MM.1S (cell line): ENCODE measurements around the gene NOS1.

Experiments used
- DNase-seq: peaks from one replicate; pipeline ENCODE4 v3.0.0-alpha.2; 2015
- H2AFZ ChIP-seq: fragments of 300-600 bp; sonication (generic); 2 replicates; pipeline ENCODE4 v1.6.0; 2016; ENCODE audit warnings: antibody characterized with exemption, low read length
- H3F3A ChIP-seq: fragments of 300-600 bp; sonication (generic); 2 replicates; pipeline ENCODE4 v1.6.1; 2016; ENCODE audit warnings: mild to moderate bottlenecking, antibody characterized with exemption, low read length, moderate library complexity, mixed read lengths; ENCODE audit not compliant: insufficient read depth
- H3K27ac ChIP-seq: fragments of 300-600 bp; sonication (generic); 2 replicates; pipeline ENCODE4 v1.5.1; 2016; ENCODE audit warnings: mild to moderate bottlenecking, low read length
- H3K27me3 ChIP-seq: fragments of 300-600 bp; sonication (generic); replicated peaks from 2 replicates; pipeline ENCODE4 v1.6.0; 2016; ENCODE audit warnings: low read length; ENCODE audit not compliant: insufficient read depth
- H3K36me3 ChIP-seq: fragments of 300-600 bp; sonication (generic); replicated peaks from 2 replicates; pipeline ENCODE4 v1.6.1; 2016; ENCODE audit warnings: mild to moderate bottlenecking, low read length, mixed read lengths; ENCODE audit not compliant: insufficient read depth
- H3K4me1 ChIP-seq: fragments of 300-600 bp; sonication (generic); 2 replicates; pipeline ENCODE4 v1.6.1; 2016; ENCODE audit warnings: low read length, mixed read lengths
- H3K4me2 ChIP-seq: fragments of 300-600 bp; sonication (generic); 2 replicates; pipeline ENCODE4 v1.6.0; 2016; ENCODE audit warnings: low read depth, low read length
- H3K4me3 ChIP-seq: fragments of 300-600 bp; sonication (generic); 2 replicates; pipeline ENCODE4 v1.5.1; 2016; ENCODE audit warnings: low read length, mixed read lengths
- H3K79me2 ChIP-seq: fragments of 300-600 bp; sonication (generic); 2 replicates; pipeline ENCODE4 v1.6.1; 2016; ENCODE audit warnings: mixed run types, low read length, mixed read lengths
- H3K9ac ChIP-seq: fragments of 300-600 bp; sonication (generic); 2 replicates; pipeline ENCODE4 v1.6.1; 2016; ENCODE audit warnings: low read length, mixed read lengths
- H3K9me2 ChIP-seq: fragments of 300-600 bp; sonication (generic); replicated peaks from 2 replicates; pipeline ENCODE4 v1.6.1; 2016; ENCODE audit warnings: mild to moderate bottlenecking, low read length, mixed read lengths; ENCODE audit not compliant: insufficient read depth
- H3K9me3 ChIP-seq: fragments of 300-600 bp; sonication (generic); replicated peaks from 2 replicates; pipeline ENCODE4 v1.6.1; 2016; ENCODE audit warnings: mild to moderate bottlenecking, low read length, mixed read lengths; ENCODE audit not compliant: insufficient read depth
- H4K20me1 ChIP-seq: fragments of 300-600 bp; sonication (generic); 2 replicates; pipeline ENCODE4 v1.6.1; 2016; ENCODE audit warnings: mild to moderate bottlenecking, low read length, moderate library complexity, mixed read lengths; ENCODE audit not compliant: insufficient read depth
- CTCF ChIP-seq: fragments of 300-600 bp; sonication (generic); IDR thresholded peaks from 2 replicates; pipeline ENCODE4 v1.5.1; 2016; ENCODE audit warnings: antibody characterized with exemption, low read length, mixed read lengths
- EZH2 ChIP-seq: fragments of 300-600 bp; sonication (generic); optimal IDR thresholded peaks from 2 replicates; pipeline ENCODE3; 2017; ENCODE audit warnings: low read depth, mild to moderate bottlenecking, antibody characterized with exemption, low read length, mixed read lengths
- EZH2phosphoT487 ChIP-seq: fragments of 300-600 bp; sonication (generic); IDR thresholded peaks from 2 replicates; pipeline ENCODE4 v1.6.1; 2018; ENCODE audit warnings: antibody characterized with exemption, low read length

NOS1 gene

GRCh38 chr12:117393656-117394055, 32.2 kb upstream of the NOS1 start:
- H3K36me3 ChIP-seq = no peaks in the 10 kb centered on the region
- no peaks in the 10 kb centered on the region for H3K9me3 ChIP-seq
- no peaks in the 10 kb centered on the region for H3K9me2 ChIP-seq
- no peak overlapping the region for H2AFZ ChIP-seq
- TF ChIP-seq CTCF (no peak), EZH2phosphoT487 (no peak), EZH2 (no peak)
- H3K4me2 ChIP-seq = no peak overlapping the region
- H3F3A ChIP-seq = no peaks in the 10 kb centered on the region
- no peak for DNase-seq
- no peaks in the 10 kb centered on the region for H4K20me1 ChIP-seq
- no peak overlapping the region for H3K9ac ChIP-seq
- H3K4me3 ChIP-seq = no peak overlapping the region
- H3K4me1 ChIP-seq = no peaks in the 10 kb centered on the region
- no peaks in the 10 kb centered on the region for H3K27me3 ChIP-seq
- no peaks in the 10 kb centered on the region for H3K79me2 ChIP-seq
- H3K27ac ChIP-seq = no peak overlapping the region

- Histone ChIP-seq H3K36me3 (no peaks in the 10 kb centered on the region), H3K9ac (no peak overlapping the region), H3K9me3 (no peaks in the 10 kb centered on the region), H3K4me2 (no peak overlapping the region), H3K4me3 (no peak overlapping the region), H3K27me3 (no peaks in the 10 kb centered on the region), H3K79me2 (no peaks in the 10 kb centered on the region), H3F3A (no peaks in the 10 kb centered on the region), H3K4me1 (no peaks in the 10 kb centered on the region), H3K27ac (no peak overlapping the region), H4K20me1 (no peaks in the 10 kb centered on the region), H2AFZ (no peak overlapping the region), H3K9me2 (no peaks in the 10 kb centered on the region)
- TF ChIP-seq EZH2phosphoT487 (no peak), CTCF (no peak), EZH2 (no peak)
- no peak for DNase-seq
These were observed 29.4 kb upstream of the NOS1 start for GRCh38 chr12:117390866-117391265.

GRCh38 chr12:117388951-117389446, 27.6 kb upstream of the NOS1 start:
- no peak for DNase-seq
- no peak overlapping the region for H3K9ac ChIP-seq
- H3K4me2 ChIP-seq = no peak overlapping the region
- H3K4me3 ChIP-seq = no peak overlapping the region
- no peaks in the 10 kb centered on the region for H3K9me2 ChIP-seq
- no peak overlapping the region for H3K27ac ChIP-seq
- no peaks in the 10 kb centered on the region for H3K9me3 ChIP-seq
- no peaks in the 10 kb centered on the region for H4K20me1 ChIP-seq
- no peaks in the 10 kb centered on the region for H3F3A ChIP-seq
- TF ChIP-seq EZH2phosphoT487 = no peak
- TF ChIP-seq CTCF = no peak
- no peak for TF ChIP-seq EZH2
- no peak overlapping the region for H2AFZ ChIP-seq
- no peaks in the 10 kb centered on the region for H3K36me3 ChIP-seq
- no peaks in the 10 kb centered on the region for H3K4me1 ChIP-seq
- H3K27me3 ChIP-seq = no peaks in the 10 kb centered on the region
- no peaks in the 10 kb centered on the region for H3K79me2 ChIP-seq
